ENCODE measurements around the gene SV2C.

DNA sequence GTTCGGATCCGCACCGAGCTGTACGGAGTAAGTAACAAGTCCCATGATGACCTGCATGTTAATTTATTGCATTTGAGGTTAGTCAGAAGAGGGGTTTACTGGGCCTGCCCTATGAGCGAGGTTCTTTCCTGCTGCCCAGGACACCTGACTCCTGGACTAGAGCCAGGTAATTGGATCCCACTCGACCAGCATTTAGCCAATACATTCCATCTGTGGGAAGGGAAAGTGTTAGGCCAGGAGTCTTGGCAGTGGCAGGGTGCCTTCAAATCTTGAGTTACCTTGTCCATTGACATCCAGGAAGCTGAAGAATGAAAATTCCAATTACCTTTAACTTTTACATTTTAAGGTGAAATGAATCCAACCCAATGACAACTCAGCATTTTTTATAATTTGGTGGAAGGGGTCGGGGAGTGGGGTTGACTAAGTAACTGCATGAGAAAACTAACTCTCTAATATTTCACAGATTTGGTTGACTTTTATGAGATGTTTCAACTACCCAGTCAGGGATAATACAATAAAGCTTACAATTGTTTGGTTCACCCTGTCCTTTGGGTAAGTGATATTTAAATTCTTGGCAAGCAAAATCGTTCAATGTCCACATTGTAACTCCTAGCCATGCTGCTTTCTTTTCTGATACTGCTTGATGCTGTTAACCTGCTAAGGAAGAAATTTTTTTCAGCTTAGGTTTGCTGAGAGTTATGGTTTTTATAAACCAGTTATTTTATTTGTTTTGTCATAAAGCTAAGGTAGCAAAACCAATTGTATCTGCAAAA, 208.3 kb downstream of the SV2C start:
- TF ChIP-seq, protein P1, sequence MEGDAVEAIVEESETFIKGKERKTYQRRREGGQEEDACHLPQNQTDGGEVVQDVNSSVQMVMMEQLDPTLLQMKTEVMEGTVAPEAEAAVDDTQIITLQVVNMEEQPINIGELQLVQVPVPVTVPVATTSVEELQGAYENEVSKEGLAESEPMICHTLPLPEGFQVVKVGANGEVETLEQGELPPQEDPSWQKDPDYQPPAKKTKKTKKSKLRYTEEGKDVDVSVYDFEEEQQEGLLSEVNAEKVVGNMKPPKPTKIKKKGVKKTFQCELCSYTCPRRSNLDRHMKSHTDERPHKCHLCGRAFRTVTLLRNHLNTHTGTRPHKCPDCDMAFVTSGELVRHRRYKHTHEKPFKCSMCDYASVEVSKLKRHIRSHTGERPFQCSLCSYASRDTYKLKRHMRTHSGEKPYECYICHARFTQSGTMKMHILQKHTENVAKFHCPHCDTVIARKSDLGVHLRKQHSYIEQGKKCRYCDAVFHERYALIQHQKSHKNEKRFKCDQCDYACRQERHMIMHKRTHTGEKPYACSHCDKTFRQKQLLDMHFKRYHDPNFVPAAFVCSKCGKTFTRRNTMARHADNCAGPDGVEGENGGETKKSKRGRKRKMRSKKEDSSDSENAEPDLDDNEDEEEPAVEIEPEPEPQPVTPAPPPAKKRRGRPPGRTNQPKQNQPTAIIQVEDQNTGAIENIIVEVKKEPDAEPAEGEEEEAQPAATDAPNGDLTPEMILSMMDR (conservative IDR thresholded peaks at IDR 0.05) = no peak
- TF ChIP-seq ZFX (IDR thresholded peaks at IDR 0.05) = no peak
